HG03571 (cell line): Measurements from ENCODE around the gene DPP8.
"Not testable (repeated sequence)": the region's sequence is repeated elsewhere in the genome, so short reads cannot be mapped to it uniquely, and the experiment has no call there.

ENCODE experiments used
- ATAC-seq: cut with Tn5 transposase; IDR thresholded peaks from one replicate; pipeline ENCODE4 v1.9.1; 2021; ENCODE audit not compliant: unreplicated experiment

The DPP8 gene

GRCh38 chr15:65406424-65407000, 111.0 kb downstream of the DPP8 start:
- no peak for ATAC-seq

DNA sequence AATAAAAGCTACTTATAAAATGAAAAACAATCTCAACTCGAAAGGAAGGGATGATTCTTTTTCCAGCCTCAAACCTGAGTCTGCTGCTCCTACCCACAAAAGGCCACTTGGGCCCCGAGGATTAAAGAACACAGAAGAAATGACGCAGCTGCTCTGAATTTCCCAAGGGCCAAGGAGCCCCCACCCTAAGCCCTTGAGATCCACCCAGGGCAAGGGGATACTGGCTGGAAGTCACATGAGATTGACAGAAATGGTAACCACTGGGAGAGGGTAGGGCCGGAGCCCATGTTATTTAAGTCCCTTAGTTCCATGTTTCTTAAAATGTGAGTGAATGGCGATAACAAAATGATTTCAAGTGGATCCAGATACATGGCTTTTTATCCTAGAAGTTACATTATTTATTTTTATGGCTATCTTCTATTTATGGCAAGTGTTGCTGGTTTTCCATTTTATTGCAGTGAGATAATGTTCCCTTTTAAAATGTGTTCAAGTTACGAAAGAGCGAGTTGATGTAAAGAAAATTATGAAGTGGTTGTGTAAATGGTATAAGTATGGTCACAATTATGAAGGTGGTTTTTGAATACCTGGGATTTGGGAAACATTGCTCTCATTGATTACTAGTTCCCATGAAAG, 111.6 kb downstream of the DPP8 start:
- ATAC-seq, result no peak

GRCh38 chr15:65404186-65404872, 113.2 kb downstream of the DPP8 start:
- no peak for ATAC-seq

- no peak for ATAC-seq
Measured at GRCh38 chr15:65402961-65403360, 114.5 kb downstream of the DPP8 start.

- ATAC-seq, result no peak
Measured at GRCh38 chr15:65401611-65402240, 115.8 kb downstream of the DPP8 start.

GRCh38 chr15:65400760-65401610, 116.5 kb downstream of the DPP8 start:
- ATAC-seq, result no peak

GRCh38 chr15:65399997-65400396, 117.5 kb downstream of the DPP8 start:
- ATAC-seq, result no peak

- ATAC-seq, result no peak
Measured at GRCh38 chr15:65399001-65399706, 118.3 kb downstream of the DPP8 start.

DNA sequence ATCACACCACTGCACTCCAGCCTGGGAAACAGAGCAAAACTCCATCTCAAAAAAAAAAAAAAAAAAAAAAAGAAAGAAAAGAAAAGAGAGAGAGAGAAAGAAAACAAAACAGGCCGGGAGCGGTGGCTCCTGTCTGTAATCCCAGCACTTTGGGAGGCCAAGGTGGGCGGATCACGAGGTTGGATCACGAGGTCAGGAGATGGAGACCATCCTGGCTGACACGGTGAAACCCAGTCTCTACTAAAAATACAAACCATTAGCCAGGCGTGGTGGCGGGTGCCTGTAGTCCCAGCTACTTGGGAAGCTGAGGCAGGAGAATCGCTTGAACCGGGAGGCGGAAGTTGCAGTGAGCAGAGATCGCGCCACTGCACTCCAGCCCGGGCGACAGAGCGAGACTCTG, 119.0 kb downstream of the DPP8 start:
- not testable (repeated sequence) for ATAC-seq

DNA sequence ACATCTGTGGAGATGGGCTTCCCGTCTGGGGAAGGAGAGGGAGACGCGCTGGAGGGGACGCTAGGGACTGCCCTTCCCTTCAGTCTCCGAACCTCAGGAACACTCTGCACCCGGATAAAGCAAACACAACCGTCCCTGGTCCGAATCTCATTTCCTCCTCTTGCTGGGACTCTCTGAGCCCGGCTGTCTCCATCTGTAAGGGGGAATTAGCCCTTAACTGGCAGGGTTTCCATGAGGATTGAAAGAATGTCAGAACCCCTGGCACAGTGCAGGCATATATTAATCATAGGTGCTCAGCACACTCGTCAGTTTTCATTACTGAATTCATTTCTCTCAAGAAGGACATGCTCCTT, 120.5 kb downstream of the DPP8 start:
- no peak for ATAC-seq

- ATAC-seq, result no peak
Measured at GRCh38 chr15:65396283-65396964, 121.1 kb downstream of the DPP8 start.

GRCh38 chr15:65395567-65396202, 121.8 kb downstream of the DPP8 start:
- ATAC-seq, result no peak

DNA sequence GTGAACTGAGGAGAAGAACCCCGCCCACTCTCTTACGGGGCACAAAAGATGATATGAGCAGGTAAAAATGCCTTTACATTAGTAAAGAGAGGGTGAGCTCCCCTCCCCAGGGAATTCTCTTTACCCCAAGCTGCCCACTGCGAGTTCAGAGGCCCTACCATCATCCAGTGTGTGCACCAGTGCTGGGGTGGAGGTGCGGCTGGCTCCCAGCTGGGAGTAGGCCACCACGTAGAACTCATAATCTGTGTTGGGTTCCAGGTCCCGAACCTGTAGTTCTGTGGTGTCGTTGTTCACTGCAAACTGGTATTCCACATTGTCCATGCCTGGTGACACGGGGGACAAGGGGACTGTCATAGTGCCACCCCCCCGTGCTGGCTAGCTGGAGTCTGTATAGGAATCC, 122.6 kb downstream of the DPP8 start:
- ATAC-seq, result no peak

- no peak for ATAC-seq
Measured at GRCh38 chr15:65394280-65394789, 123.2 kb downstream of the DPP8 start.

DNA sequence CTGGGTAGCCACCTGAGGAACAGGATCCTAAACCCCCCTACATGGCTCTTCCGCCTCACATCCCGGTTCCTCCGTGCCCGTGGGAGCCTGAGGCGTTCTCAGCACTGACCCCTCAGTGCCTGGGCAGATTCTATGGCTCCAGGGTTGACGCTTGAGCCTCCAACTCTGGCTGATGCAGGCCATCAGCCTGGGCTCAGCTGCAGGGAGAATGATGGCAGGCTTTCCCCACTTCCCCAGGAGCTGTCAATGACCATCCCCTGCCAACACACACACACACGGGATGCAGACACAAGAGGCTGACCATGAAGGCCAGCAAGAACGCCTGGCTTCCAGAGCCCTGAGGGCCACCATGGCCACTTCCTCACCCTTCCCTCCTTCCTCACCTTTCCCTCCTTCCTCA, 123.9 kb downstream of the DPP8 start:
- ATAC-seq, result no peak

DNA sequence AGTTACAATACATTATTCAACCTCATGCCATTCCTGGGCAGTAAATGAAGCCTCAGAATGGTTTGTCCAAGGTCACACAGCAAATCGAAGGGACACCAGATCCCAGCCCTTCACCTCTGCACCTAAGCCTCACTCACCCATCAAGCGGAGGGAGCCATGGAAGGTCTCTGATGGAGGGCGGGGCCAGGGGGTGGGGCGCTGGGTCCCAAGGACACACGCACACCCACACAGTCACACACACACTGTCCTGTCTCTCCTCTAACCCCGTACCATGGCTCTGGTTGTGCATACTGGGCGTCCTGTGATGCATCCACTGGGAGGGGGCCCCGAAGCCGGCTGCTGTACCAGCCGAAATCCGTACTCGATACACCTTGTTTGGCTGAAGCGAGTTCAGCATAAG, 124.4 kb downstream of the DPP8 start:
- ATAC-seq, result no peak
